Measurements from ENCODE around the gene NEAT1. TPM values are rescaled to one million over a fixed set of nuclear protein-coding genes. Genes with fewer than 3 reads are reported as not detected.

NEAT1 gene
- polyA plus RNA-seq, 1 experiment, result 72.3 TPM

GRCh38 chr11:65478388-65479183, 56.0 kb downstream of the NEAT1 start:
- H3K27ac ChIP-seq (ENCODE audit: low read depth, low read length), result peak overlapping the region; percentile 98
- no peaks in the 10 kb centered on the region; the same call in 1 of the 2 replicates for H3K9me3 ChIP-seq (ENCODE audit: control insufficient read depth, insufficient read depth, low read length)
- H3K27me3 ChIP-seq (ENCODE audit: control insufficient read depth, insufficient read depth, low read length), result no peaks in the 10 kb centered on the region
- no peak for TF ChIP-seq CTCF (IDR thresholded peaks at IDR 0.05; ENCODE audit: low read depth, low read length)
- DNase-seq (ENCODE audit: low read depth, low spot score), result no peak
- CTCF ChIA-PET, result interaction anchor here (0.7 to 3.0 kb wide), 10 partner anchors 8 to 62 kb away, joined by 3 to 20 read pairs (median 10); partner anchors contain the start of gene MALAT1
- POLR2A ChIA-PET, result interaction anchor here (1.1 to 8.3 kb wide), 12 partner anchors 10 to 145 kb away, joined by 3 to 657 read pairs (median 10); partner anchors contain the start of genes DPF2, MALAT1 and NEAT1
- peak overlapping the region; percentile 52 for H3K4me3 ChIP-seq (ENCODE audit: low read depth, low read length)

GRCh38 chr11:65479184-65480145, 56.9 kb downstream of the NEAT1 start:
- CTCF ChIA-PET, result interaction anchor here (0.7 to 3.0 kb wide), 11 partner anchors 9 to 63 kb away, joined by 3 to 20 read pairs (median 9); partner anchors contain the start of gene MALAT1
- TF ChIP-seq CTCF (IDR thresholded peaks at IDR 0.05; ENCODE audit: low read depth, low read length), result peak; percentile 55
- DNase-seq (ENCODE audit: low read depth, low spot score), result no peak

GRCh38 chr11:65482306-65482850, 59.8 kb downstream of the NEAT1 start:
- Histone ChIP-seq H3K9me3 (ENCODE audit: control insufficient read depth, insufficient read depth, low read length) (no peaks in the 10 kb centered on the region), H3K27ac (ENCODE audit: low read depth, low read length) (peak overlapping the region; percentile 52), H3K4me3 (ENCODE audit: low read depth, low read length) (no peak overlapping the region), H3K27me3 (ENCODE audit: control insufficient read depth, insufficient read depth, low read length) (no peaks in the 10 kb centered on the region)
- ChIA-PET CTCF (no interaction called here), POLR2A (interaction anchor here (1.0 to 8.3 kb wide), 5 partner anchors 10 to 66 kb away, joined by 3 to 657 read pairs (median 13); partner anchors contain the start of gene MALAT1)
- no peak for TF ChIP-seq CTCF (IDR thresholded peaks at IDR 0.05; ENCODE audit: low read depth, low read length)
- no peak for DNase-seq (ENCODE audit: low read depth, low spot score)

More at GRCh38 chr11:65479184-65480145, 56.9 kb downstream of the NEAT1 start:
- Histone ChIP-seq H3K9me3 (ENCODE audit: control insufficient read depth, insufficient read depth, low read length) (no peaks in the 10 kb centered on the region; the same call in 1 of the 2 replicates), H3K4me3 (ENCODE audit: low read depth, low read length) (peak overlapping the region; percentile 52), H3K27me3 (ENCODE audit: control insufficient read depth, insufficient read depth, low read length) (no peaks in the 10 kb centered on the region), H3K27ac (ENCODE audit: low read depth, low read length) (peak overlapping the region; percentile 98)
- POLR2A ChIA-PET, result interaction anchor here (0.6 to 8.3 kb wide), 12 partner anchors 9 to 58 kb away, joined by 3 to 657 read pairs (median 10); partner anchors contain the start of genes MALAT1 and NEAT1

GRCh38 chr11:65485920-65486219, 63.3 kb downstream of the NEAT1 start:
- H3K27ac ChIP-seq (ENCODE audit: low read depth, low read length), result peak overlapping the region; percentile 57
- POLR2A ChIA-PET, result interaction anchor here (0.9 to 9.2 kb wide), 4 partner anchors 13 to 63 kb away, joined by 3 to 242 read pairs (median 44); partner anchors contain the start of genes MALAT1 and NEAT1
- no peak overlapping the region for H3K4me3 ChIP-seq (ENCODE audit: low read depth, low read length)
- no peaks in the 10 kb centered on the region; the same call in 1 of the 2 replicates for H3K9me3 ChIP-seq (ENCODE audit: control insufficient read depth, insufficient read depth, low read length)
- TF ChIP-seq CTCF (IDR thresholded peaks at IDR 0.05; ENCODE audit: low read depth, low read length), result no peak
- DNase-seq (ENCODE audit: low read depth, low spot score), result no peak
- H3K27me3 ChIP-seq (ENCODE audit: control insufficient read depth, insufficient read depth, low read length), result no peaks in the 10 kb centered on the region
- CTCF ChIA-PET, result interaction anchor here (1.9 kb wide), 1 partner anchor 69 kb away, joined by 8 read pairs; no protein-coding TSS in a partner anchor
